Heart left ventricle (tissue), 13 donors: ENCODE measurements around the gene NR1I3.

Experiments
- CTCF ChIP-seq, 12 donors: fragments of 200-600 bp; sonication (generic) in 4 of 12; IDR thresholded peaks; one replicate each; pipeline versions ENCODE4 v1.5.0 to v1.8.0; 2018 to 2022; ENCODE audit warnings: antibody characterized with exemption in 12 of 12, mild to moderate bottlenecking in 5 of 12
- POLR2A ChIP-seq, 2 donors: fragments of 450-650 bp; IDR thresholded peaks; one replicate each; pipeline ENCODE4 v1.6.1; 2017; ENCODE audit warnings: antibody characterized with exemption in 2 of 2, mild to moderate bottlenecking in 2 of 2, moderate library complexity in 2 of 2
- donor health status: ischemic (EF 13 %, LVEDD 7.1; RV severe dilation, severe dysfunction).
- donor health status: DM: no; HTN: yes; CAD: no.
- donor health status: DM: no; HTN: no; CAD: no.
- donor health status: ischemic (EF 25% LVEDD 6.9; RV normal size, moderate dysfunction).
- donor health status: ischemic (EF 25% LVEDD 5.7; RV mildly dilated, moderate dysfunction).
- donor health status: ischemic (EF 35%, LVEDD 5.7; RV mildly dilated, moderate dysfunction).
- donor health status: nonischemic (EF 11% LVEDD 7.7; RV severe dilation, severe dysfunction).
- donor health status: DM: yes; HTN: yes; CAD: no.
- donor health status: PGD.
- donor health status: ischemic (EF 29% LVEDD 5.4; RV normal size, mild dysfunction).
- donor health status: nonischemic (EF 23%, LVEDD 6.1; RV moderate dilation, normal function).

- TF ChIP-seq POLR2A (IDR thresholded peaks at IDR 0.05) (no peak), CTCF (IDR thresholded peaks at IDR 0.05) (no peak)
Measured at GRCh38 chr1:161187311-161187710, 50.7 kb downstream of the NR1I3 start.
